ENCODE results near the gene NDUFA5.

Gene NDUFA5

GRCh38 chr7:123498601-123499000 lies 59.0 kb downstream of the NDUFA5 start:
- TF ChIP-seq CTCF (IDR thresholded peaks at IDR 0.05; ENCODE audit: unreplicated experiment in 3 of 3) = no peak
- H3K4me1 Mint-ChIP-seq = peaks cover 16% of the 10 kb centered on the region
- H3K36me3 Mint-ChIP-seq (ENCODE audit: low read depth) = peaks cover under 1% of the 10 kb centered on the region
- H3K27ac Mint-ChIP-seq = peak overlapping the region in 1 of 3 experiments; percentile 4
- no peaks in the 10 kb centered on the region for H3K9me3 Mint-ChIP-seq
- no peak overlapping the region for H3K4me3 Mint-ChIP-seq
- H3K27me3 Mint-ChIP-seq (ENCODE audit: low read depth) = no peaks in the 10 kb centered on the region

- Mint-ChIP-seq H3K36me3 (ENCODE audit: low read depth) (no peaks in the 10 kb centered on the region), H3K9me3 (no peaks in the 10 kb centered on the region), H3K27ac (no peak overlapping the region), H3K27me3 (ENCODE audit: low read depth) (no peaks in the 10 kb centered on the region), H3K4me3 (no peak overlapping the region), H3K4me1 (peaks cover 16% of the 10 kb centered on the region)
- TF ChIP-seq CTCF (IDR thresholded peaks at IDR 0.05; ENCODE audit: unreplicated experiment in 3 of 3) = no peak
These were observed 59.6 kb downstream of the NDUFA5 start for GRCh38 chr7:123498031-123498430.

- Mint-ChIP-seq H3K4me3 (no peak overlapping the region), H3K9me3 (no peaks in the 10 kb centered on the region)
- peak; percentile 63 to 82 (median 67) for TF ChIP-seq CTCF (IDR thresholded peaks at IDR 0.05; ENCODE audit: unreplicated experiment in 3 of 3)
These were observed 63.3 kb downstream of the NDUFA5 start for GRCh38 chr7:123494193-123494796.

GRCh38 chr7:123492485-123492884 lies 65.1 kb downstream of the NDUFA5 start:
- H3K9me3 Mint-ChIP-seq = peaks cover 3% of the 10 kb centered on the region

More at GRCh38 chr7:123494193-123494796, 63.3 kb downstream of the NDUFA5 start:
- Mint-ChIP-seq H3K27ac (no peak overlapping the region), H3K27me3 (ENCODE audit: low read depth) (no peaks in the 10 kb centered on the region), H3K4me1 (peaks cover 5% of the 10 kb centered on the region), H3K36me3 (ENCODE audit: low read depth) (no peaks in the 10 kb centered on the region)

More at GRCh38 chr7:123492485-123492884, 65.1 kb downstream of the NDUFA5 start:
- Mint-ChIP-seq H3K36me3 (ENCODE audit: low read depth) (no peaks in the 10 kb centered on the region), H3K27me3 (ENCODE audit: low read depth) (no peaks in the 10 kb centered on the region), H3K27ac (no peak overlapping the region), H3K4me1 (no peaks in the 10 kb centered on the region), H3K4me3 (no peak overlapping the region)
- TF ChIP-seq CTCF (IDR thresholded peaks at IDR 0.05; ENCODE audit: unreplicated experiment in 3 of 3) = no peak

Data from nephron (organoid).